Hepatocyte (in vitro differentiated cells): Measurements from ENCODE around the gene SEL1L3. TPM values are rescaled to one million over a fixed set of nuclear protein-coding genes. Genes with fewer than 3 reads are reported as not detected.

Source experiments
- DNase-seq: peaks from one replicate; pipeline ENCODE4 v3.0.0-alpha.2; 2016; ENCODE audit warnings: low spot score
- H2AFZ ChIP-seq: fragments of 200-600 bp; sonication (generic); 2 replicates; pipeline ENCODE4 v1.6.0; 2016; ENCODE audit warnings: antibody characterized with exemption, mild to moderate bottlenecking
- H3K27ac ChIP-seq: fragments of 200-600 bp; sonication (generic); 2 replicates; pipeline ENCODE4 v1.5.1; 2016; ENCODE audit warnings: mild to moderate bottlenecking
- H3K27me3 ChIP-seq: fragments of 200-600 bp; sonication (generic); 2 replicates; pipeline ENCODE4 v1.6.1; 2016
- H3K36me3 ChIP-seq: fragments of 200-600 bp; sonication (generic); replicated peaks from 2 replicates; pipeline ENCODE4 v1.5.1; 2016; ENCODE audit warnings: low read depth; ENCODE audit not compliant: insufficient read depth
- H3K4me1 ChIP-seq: fragments of 200-600 bp; sonication (generic); 2 replicates; pipeline ENCODE4 v1.5.1; 2016; ENCODE audit warnings: mild to moderate bottlenecking, moderate library complexity; ENCODE audit not compliant: insufficient read depth
- H3K4me2 ChIP-seq: fragments of 200-600 bp; sonication (generic); 2 replicates; pipeline ENCODE4 v1.6.0; 2016
- H3K4me3 ChIP-seq: fragments of 200-600 bp; sonication (generic); 2 replicates; pipeline ENCODE4 v1.5.1; 2016; ENCODE audit warnings: mild to moderate bottlenecking
- H3K79me2 ChIP-seq: fragments of 200-600 bp; sonication (generic); 2 replicates; pipeline ENCODE4 v1.6.0; 2017; ENCODE audit warnings: mild to moderate bottlenecking
- H3K9me2 ChIP-seq: fragments of 200-600 bp; sonication (generic); replicated peaks from 2 replicates; pipeline ENCODE4 v1.6.0; 2017; ENCODE audit warnings: mild to moderate bottlenecking; ENCODE audit not compliant: insufficient read depth
- H3K9me3 ChIP-seq: fragments of 200-600 bp; sonication (generic); 2 replicates; pipeline ENCODE4 v1.5.1; 2016; ENCODE audit warnings: low read depth, mild to moderate bottlenecking
- H4K20me1 ChIP-seq: fragments of 200-600 bp; sonication (generic); 2 replicates; pipeline ENCODE4 v1.6.0; 2016; ENCODE audit warnings: mild to moderate bottlenecking; ENCODE audit not compliant: insufficient read depth, poor library complexity, severe bottlenecking
- EZH2 ChIP-seq: fragments of 200-600 bp; sonication (generic); IDR thresholded peaks from 2 replicates; pipeline ENCODE4 v1.6.1; 2016; ENCODE audit warnings: antibody characterized with exemption, mild to moderate bottlenecking, borderline replicate concordance
- EZH2phosphoT487 ChIP-seq: fragments of 200-600 bp; sonication (generic); IDR thresholded peaks from one replicate; pipeline ENCODE4 v1.6.1; 2018; ENCODE audit warnings: antibody characterized with exemption, mild to moderate bottlenecking, low read depth, moderate library complexity; ENCODE audit not compliant: unreplicated experiment, severe bottlenecking
- WGBS: methylation state at CpG from one replicate; pipeline ENCODE4 v1.1.6; 2016; ENCODE audit warnings: low lambda C conversion rate; ENCODE audit errors: missing lambda C conversion rate; 5-methylcytosine and 5-hydroxymethylcytosine counted together
- polyA plus RNA-seq: library from polyadenylated mRNA; unstranded; fragments of >200 nt; fragmentation: Nextera tagmentation; extraction: Ambion mirVana; gene quantifications from 2 replicates; pipeline ENCODE4 v1.2.1, GENCODE V29; 2016
- total RNA-seq: library from RNA; depleted of rRNA; stranded (reverse); fragments of >200 nt; gene quantifications from 2 replicates; pipeline ENCODE4 v1.2.3, GENCODE V29; 2014
- TF ChIP-seq, protein P1 (sequence below): fragments of 200-600 bp; sonication (generic); IDR thresholded peaks from 2 replicates; pipeline ENCODE4 v1.5.1; 2016; ENCODE audit warnings: antibody characterized with exemption, mild to moderate bottlenecking; ENCODE audit not compliant: poor library complexity

SEL1L3 gene
- total and polyA plus RNA-seq, 2 experiments from 2014 or later: 13.7 to 56.2 TPM

- no peaks in the 10 kb centered on the region for H3K9me2 ChIP-seq
- H3K27me3 ChIP-seq: no peaks in the 10 kb centered on the region
- no peaks in the 10 kb centered on the region for H4K20me1 ChIP-seq
- TF ChIP-seq, protein P1, sequence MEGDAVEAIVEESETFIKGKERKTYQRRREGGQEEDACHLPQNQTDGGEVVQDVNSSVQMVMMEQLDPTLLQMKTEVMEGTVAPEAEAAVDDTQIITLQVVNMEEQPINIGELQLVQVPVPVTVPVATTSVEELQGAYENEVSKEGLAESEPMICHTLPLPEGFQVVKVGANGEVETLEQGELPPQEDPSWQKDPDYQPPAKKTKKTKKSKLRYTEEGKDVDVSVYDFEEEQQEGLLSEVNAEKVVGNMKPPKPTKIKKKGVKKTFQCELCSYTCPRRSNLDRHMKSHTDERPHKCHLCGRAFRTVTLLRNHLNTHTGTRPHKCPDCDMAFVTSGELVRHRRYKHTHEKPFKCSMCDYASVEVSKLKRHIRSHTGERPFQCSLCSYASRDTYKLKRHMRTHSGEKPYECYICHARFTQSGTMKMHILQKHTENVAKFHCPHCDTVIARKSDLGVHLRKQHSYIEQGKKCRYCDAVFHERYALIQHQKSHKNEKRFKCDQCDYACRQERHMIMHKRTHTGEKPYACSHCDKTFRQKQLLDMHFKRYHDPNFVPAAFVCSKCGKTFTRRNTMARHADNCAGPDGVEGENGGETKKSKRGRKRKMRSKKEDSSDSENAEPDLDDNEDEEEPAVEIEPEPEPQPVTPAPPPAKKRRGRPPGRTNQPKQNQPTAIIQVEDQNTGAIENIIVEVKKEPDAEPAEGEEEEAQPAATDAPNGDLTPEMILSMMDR: no peak
- TF ChIP-seq EZH2: no peak
- DNase-seq: no peak
- no peak overlapping the region for H3K4me3 ChIP-seq
- H2AFZ ChIP-seq: no peak overlapping the region
- WGBS: 77% methylated on average over 9 of the region's 9 CpGs
- H3K79me2 ChIP-seq: no peaks in the 10 kb centered on the region
- H3K27ac ChIP-seq: no peak overlapping the region
- no peak overlapping the region for H3K4me2 ChIP-seq
- H3K4me1 ChIP-seq: no peaks in the 10 kb centered on the region
- H3K36me3 ChIP-seq: no peaks in the 10 kb centered on the region
- no peaks in the 10 kb centered on the region for H3K9me3 ChIP-seq
Measured at GRCh38 chr4:25879091-25879584, 16.4 kb upstream of the SEL1L3 start.

DNA sequence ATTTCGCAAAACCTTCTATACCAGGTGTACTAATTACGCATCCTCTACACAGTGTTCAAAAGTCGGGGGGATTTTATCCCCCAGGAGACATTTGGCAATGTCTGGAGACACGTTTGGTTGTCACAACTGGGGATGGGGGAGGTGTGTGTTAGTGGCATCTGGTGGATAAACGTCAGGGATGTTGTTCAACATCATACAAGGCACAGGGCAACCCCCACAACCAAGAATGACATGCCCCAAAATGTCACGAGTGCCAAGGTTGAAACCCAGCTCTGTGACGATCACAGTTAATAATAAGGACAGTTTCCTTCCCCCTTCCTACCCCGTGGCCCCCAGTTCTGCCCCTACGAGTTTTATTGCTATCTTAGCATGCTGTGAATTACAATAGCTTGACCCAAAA is 15.9 kb upstream of the SEL1L3 start:
- WGBS: 65% methylated on average over 8 of the region's 9 CpGs
- Histone ChIP-seq H2AFZ (no peak overlapping the region), H4K20me1 (no peaks in the 10 kb centered on the region), H3K27ac (no peak overlapping the region), H3K4me2 (no peak overlapping the region), H3K36me3 (no peaks in the 10 kb centered on the region), H3K9me2 (no peaks in the 10 kb centered on the region), H3K4me1 (no peaks in the 10 kb centered on the region), H3K79me2 (no peaks in the 10 kb centered on the region), H3K4me3 (no peak overlapping the region), H3K9me3 (no peaks in the 10 kb centered on the region), H3K27me3 (no peaks in the 10 kb centered on the region)
- TF ChIP-seq EZH2phosphoT487: no peak
- TF ChIP-seq, protein P1: no peak
- DNase-seq: no peak

DNA sequence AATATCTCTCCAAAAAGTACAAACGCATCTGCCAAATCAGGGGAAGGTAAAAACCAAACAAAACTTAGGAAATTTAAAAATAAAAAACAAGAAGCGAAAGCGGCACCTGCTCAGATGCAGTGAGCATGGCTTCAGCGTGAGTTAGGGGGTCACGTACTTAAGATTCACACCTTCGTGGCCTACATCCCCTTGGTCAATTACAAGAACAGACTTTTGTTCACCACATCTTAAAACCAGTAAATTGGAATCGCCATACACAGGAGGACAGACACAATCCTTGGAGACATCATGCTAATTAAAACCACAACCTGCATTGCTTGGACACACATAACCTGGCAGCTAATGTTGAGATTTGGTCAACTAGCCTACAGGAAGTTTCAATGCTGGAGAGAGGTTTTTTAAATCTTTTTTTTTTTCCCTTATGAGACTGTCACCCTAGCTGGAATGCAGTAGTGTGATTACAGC is 12.5 kb upstream of the SEL1L3 start:
- Histone ChIP-seq H4K20me1 (no peaks in the 10 kb centered on the region), H3K9me3 (no peaks in the 10 kb centered on the region), H3K4me2 (no peak overlapping the region), H3K4me3 (no peak overlapping the region), H3K4me1 (no peaks in the 10 kb centered on the region), H3K36me3 (no peaks in the 10 kb centered on the region), H3K9me2 (no peaks in the 10 kb centered on the region), H3K27me3 (no peaks in the 10 kb centered on the region), H3K27ac (no peak overlapping the region), H3K79me2 (no peaks in the 10 kb centered on the region), H2AFZ (no peak overlapping the region)
- WGBS: 93% methylated on average over 7 of the region's 7 CpGs
- no peak for TF ChIP-seq EZH2phosphoT487
- DNase-seq: no peak

DNA sequence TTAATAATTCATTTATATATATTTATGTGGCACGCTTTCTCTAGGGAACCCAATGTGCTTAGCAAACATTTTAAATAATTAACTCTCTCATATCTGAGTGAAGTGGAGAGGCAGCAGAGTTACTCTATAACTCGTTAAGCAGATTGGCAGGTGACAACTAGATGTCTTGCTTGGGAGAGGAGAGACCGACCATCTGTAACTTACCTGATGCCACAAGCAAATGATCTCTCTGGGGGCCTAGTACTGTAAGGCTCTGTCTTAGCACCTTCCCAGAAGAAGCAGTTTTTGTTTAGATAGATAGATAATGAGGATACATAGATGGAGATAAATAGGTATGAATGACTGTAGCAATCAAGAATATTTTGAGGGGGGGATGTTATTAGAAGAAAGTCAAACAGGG is 11.9 kb upstream of the SEL1L3 start:
- WGBS: 96% methylated on average over 3 of the region's 3 CpGs
- DNase-seq: no peak
- no peaks in the 10 kb centered on the region for H3K9me3 ChIP-seq
- no peak for TF ChIP-seq EZH2phosphoT487
- no peak for TF ChIP-seq EZH2
- TF ChIP-seq, protein P1: no peak
- no peak overlapping the region for H3K4me3 ChIP-seq
- H3K4me2 ChIP-seq: no peak overlapping the region
- H3K36me3 ChIP-seq: no peaks in the 10 kb centered on the region
- no peak overlapping the region for H2AFZ ChIP-seq
- no peaks in the 10 kb centered on the region for H3K27me3 ChIP-seq
- H4K20me1 ChIP-seq: no peaks in the 10 kb centered on the region
- no peaks in the 10 kb centered on the region for H3K9me2 ChIP-seq
- H3K4me1 ChIP-seq: no peaks in the 10 kb centered on the region
- no peaks in the 10 kb centered on the region for H3K79me2 ChIP-seq
- no peak overlapping the region for H3K27ac ChIP-seq
